Smooth muscle cell (in vitro differentiated cells): ENCODE data around the gene LDLRAD4. TPM values are rescaled to one million over a fixed set of nuclear protein-coding genes. Genes with fewer than 3 reads are reported as not detected.

Experiments used
- DNase-seq: peaks from one replicate; lab custom pipeline; 2025; ENCODE audit not compliant: unreplicated experiment; lab: John Stamatoyannopoulos, UW
- H2AFZ ChIP-seq: fragments of 200-600 bp; sonication (generic); 2 replicates; pipeline ENCODE4 v1.6.0; 2016; ENCODE audit warnings: antibody characterized with exemption, low read depth, mild to moderate bottlenecking
- H3F3A ChIP-seq: fragments of 200-600 bp; sonication (generic); 2 replicates; pipeline ENCODE4 v1.6.0; 2017; ENCODE audit warnings: antibody characterized with exemption, low read depth
- H3K27ac ChIP-seq: fragments of 200-600 bp; sonication (generic); 2 replicates; pipeline ENCODE4 v1.5.1; 2016; ENCODE audit warnings: low read depth, mild to moderate bottlenecking
- H3K27me3 ChIP-seq: fragments of 200-600 bp; sonication (generic); 2 replicates; pipeline ENCODE4 v1.6.1; 2016; ENCODE audit warnings: low read depth, mild to moderate bottlenecking
- H3K36me3 ChIP-seq: fragments of 200-600 bp; sonication (generic); 2 replicates; pipeline ENCODE4 v1.5.1; 2016; ENCODE audit warnings: low read depth
- H3K4me1 ChIP-seq: fragments of 200-600 bp; sonication (generic); 2 replicates; pipeline ENCODE4 v1.5.1; 2016; ENCODE audit warnings: low read depth
- H3K4me2 ChIP-seq: fragments of 200-600 bp; sonication (generic); 2 replicates; pipeline ENCODE4 v1.6.0; 2016; ENCODE audit warnings: mild to moderate bottlenecking
- H3K4me3 ChIP-seq: fragments of 200-600 bp; sonication (generic); 2 replicates; pipeline ENCODE4 v1.5.1; 2016; ENCODE audit warnings: mild to moderate bottlenecking
- H3K79me2 ChIP-seq: fragments of 200-600 bp; sonication (generic); 2 replicates; pipeline ENCODE4 v1.6.0; 2016; ENCODE audit warnings: low read depth, mild to moderate bottlenecking
- H3K9ac ChIP-seq: fragments of 200-600 bp; sonication (generic); 2 replicates; pipeline ENCODE4 v1.6.0; 2016; ENCODE audit warnings: low read depth
- H3K9me3 ChIP-seq: fragments of 200-600 bp; sonication (generic); replicated peaks from 2 replicates; pipeline ENCODE4 v1.5.1; 2016; ENCODE audit warnings: low read depth
- H4K20me1 ChIP-seq: fragments of 200-600 bp; sonication (generic); 2 replicates; pipeline ENCODE4 v1.6.0; 2016; ENCODE audit warnings: low read depth
- CTCF ChIP-seq: fragments of 200-600 bp; sonication (generic); IDR thresholded peaks from 2 replicates; pipeline ENCODE4 v1.5.1; 2017; ENCODE audit warnings: borderline replicate concordance, mild to moderate bottlenecking, antibody characterized with exemption; ENCODE audit not compliant: insufficient read depth, poor library complexity, severe bottlenecking
- WGBS: methylation state at CpG from one replicate; pipeline ENCODE4 v1.1.7; 2016; ENCODE audit warnings: low lambda C conversion rate; 5-methylcytosine and 5-hydroxymethylcytosine counted together
- polyA plus RNA-seq: library from polyadenylated mRNA; unstranded; fragments of >200 nt; fragmentation: Nextera tagmentation; extraction: Ambion mirVana; gene quantifications from 2 replicates; pipeline ENCODE4 v1.2.1, GENCODE V29; 2016
- total RNA-seq: library from RNA; depleted of rRNA; stranded (reverse); fragments of >200 nt; gene quantifications from 2 replicates; pipeline ENCODE4 v1.2.3, GENCODE V29; 2014

LDLRAD4 gene
- total and polyA plus RNA-seq, 2 experiments from 2014 or later, result 36.2 to 48.3 TPM

DNA sequence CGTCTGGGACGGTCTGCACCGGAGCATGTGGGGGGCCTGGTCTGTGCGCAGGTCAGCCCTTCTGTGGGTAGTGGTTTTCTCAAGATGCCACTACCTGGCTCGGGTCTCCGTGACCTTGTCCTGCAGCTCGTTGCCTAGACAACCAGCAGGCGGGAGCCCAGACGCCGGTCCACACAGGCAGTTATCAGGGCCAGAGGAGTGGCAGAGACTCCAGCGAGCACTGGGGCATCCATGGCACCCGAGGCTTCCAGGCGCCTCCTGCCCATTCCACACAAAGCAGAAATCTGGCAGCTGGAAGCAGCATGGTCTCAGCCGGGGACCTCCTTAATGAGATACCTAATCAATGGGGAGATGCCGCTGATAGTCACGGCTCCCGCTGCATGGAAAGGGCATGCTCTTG, 351.7 kb downstream of the LDLRAD4 start:
- Histone ChIP-seq H3K4me2 (peak overlapping the region; percentile 43), H3F3A (peaks cover 23% of the 10 kb centered on the region), H3K27ac (peak overlapping the region; percentile 74), H3K9me3 (no peaks in the 10 kb centered on the region), H3K4me3 (no peak overlapping the region), H3K4me1 (peaks cover 8% of the 10 kb centered on the region), H3K79me2 (peaks cover 6% of the 10 kb centered on the region), H3K9ac (peak overlapping the region; percentile 6), H2AFZ (no peak overlapping the region), H3K27me3 (no peaks in the 10 kb centered on the region), H4K20me1 (peaks cover 38% of the 10 kb centered on the region), H3K36me3 (no peaks in the 10 kb centered on the region)
- WGBS, result 71% methylated on average over 17 of the region's 17 CpGs
- no peak for TF ChIP-seq CTCF
- no peak for DNase-seq

DNA sequence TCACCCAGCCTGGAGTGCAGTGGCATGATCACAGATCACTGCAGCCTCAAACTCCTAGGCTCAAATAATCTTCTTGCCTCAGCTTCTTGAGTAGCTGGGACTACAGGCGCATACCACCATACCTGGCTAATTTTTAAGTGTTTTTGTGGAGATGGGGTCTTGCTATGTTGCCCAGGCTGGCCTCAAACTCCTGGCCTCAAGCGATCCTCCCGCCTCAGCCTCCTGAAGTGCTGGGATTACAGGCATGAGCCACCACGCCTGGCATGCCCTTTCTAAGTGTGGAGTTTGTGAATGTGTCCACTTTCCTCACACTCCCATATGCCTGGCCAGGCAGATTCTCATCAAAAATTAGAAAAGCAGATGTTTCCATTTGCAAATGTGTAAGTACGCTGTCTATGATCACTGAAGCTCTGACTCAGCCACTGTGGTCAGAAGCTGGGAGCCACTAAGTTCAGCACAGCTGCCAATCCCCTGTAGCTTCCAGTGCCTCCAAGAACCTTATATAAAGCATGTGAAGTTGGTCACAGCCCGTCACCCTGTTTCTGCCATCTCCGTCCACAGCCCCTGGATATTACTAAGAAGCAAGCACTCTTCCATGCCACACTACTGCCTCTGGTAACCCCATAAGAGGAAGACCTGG, 352.4 kb downstream of the LDLRAD4 start:
- Histone ChIP-seq H3K27me3 (no peaks in the 10 kb centered on the region), H3K27ac (peak overlapping the region; percentile 74), H2AFZ (no peak overlapping the region), H3F3A (peaks cover 23% of the 10 kb centered on the region), H4K20me1 (peaks cover 38% of the 10 kb centered on the region), H3K9me3 (no peaks in the 10 kb centered on the region), H3K4me1 (peaks cover 8% of the 10 kb centered on the region), H3K4me2 (no peak overlapping the region), H3K9ac (peak overlapping the region; percentile 6), H3K79me2 (peaks cover 6% of the 10 kb centered on the region), H3K4me3 (no peak overlapping the region), H3K36me3 (no peaks in the 10 kb centered on the region)
- DNase-seq, result no peak
- TF ChIP-seq CTCF, result no peak
- WGBS, result 56% methylated on average over 7 of the region's 7 CpGs

- DNase-seq, result no peak
- no peak overlapping the region for H2AFZ ChIP-seq
Measured at GRCh38 chr18:13572148-13572547, 353.6 kb downstream of the LDLRAD4 start.

More at GRCh38 chr18:13572148-13572547, 353.6 kb downstream of the LDLRAD4 start:
- Histone ChIP-seq H3K4me1 (peaks cover 6% of the 10 kb centered on the region), H3K4me3 (no peak overlapping the region), H3K27me3 (no peaks in the 10 kb centered on the region), H3K36me3 (no peaks in the 10 kb centered on the region), H3K27ac (peak overlapping the region; percentile 74), H3K9me3 (no peaks in the 10 kb centered on the region), H4K20me1 (peaks cover 42% of the 10 kb centered on the region), H3K9ac (no peak overlapping the region), H3K79me2 (peaks cover 6% of the 10 kb centered on the region), H3K4me2 (no peak overlapping the region), H3F3A (peaks cover 23% of the 10 kb centered on the region)
- 70% methylated on average over 5 of the region's 5 CpGs for WGBS
- TF ChIP-seq CTCF, result no peak
